G401 (cell line): ENCODE measurements around the gene GMPS. TPM values are rescaled to one million over a fixed set of nuclear protein-coding genes. Genes with fewer than 3 reads are reported as not detected.
"Not testable (repeated sequence)": the region's sequence is repeated elsewhere in the genome, so short reads cannot be mapped to it uniquely, and the experiment has no call there.

Experiments
- DNase-seq: peaks from one replicate; pipeline ENCODE4 v3.0.0-alpha.2; 2015; ENCODE audit warnings: low spot score
- in situ Hi-C: cut with HindIII; loops from 2 replicates; pipeline ENCODE4 v1.10.0; 2016; ENCODE audit warnings: low sequenced_read_pairs, mixed read lengths
- total RNA-seq: library from RNA; depleted of rRNA; stranded (reverse); fragments of >200 nt; shearing (Covaris generic); gene quantifications from 2 replicates; pipeline ENCODE4 v1.2.3, GENCODE V29; 2014

GMPS gene
- total RNA-seq, 1 experiment from 2014 or later = 35.9 TPM

- in situ Hi-C loops = no loop called here
- DNase-seq = no peak
Observed at GRCh38 chr3:155917781-155918180, 47.3 kb downstream of the GMPS start.

GRCh38 chr3:155919728-155920127 lies 49.3 kb downstream of the GMPS start:
- in situ Hi-C loops = no loop called here
- no peak for DNase-seq

- in situ Hi-C loops = no loop called here
- no peak for DNase-seq
Observed at GRCh38 chr3:155921486-155921885, 51.0 kb downstream of the GMPS start.

- in situ Hi-C loops = no loop called here
- DNase-seq = peak; percentile 19
Observed at GRCh38 chr3:155934230-155934629, 63.8 kb downstream of the GMPS start.

- in situ Hi-C loops = no loop called here
Observed at GRCh38 chr3:155938409-155938808, 68.0 kb downstream of the GMPS start.

GRCh38 chr3:155941354-155941753 lies 70.9 kb downstream of the GMPS start:
- no peak for DNase-seq
- in situ Hi-C loops = no loop called here

More at GRCh38 chr3:155938409-155938808, 68.0 kb downstream of the GMPS start:
- DNase-seq = no peak

GRCh38 chr3:155944081-155944480 lies 73.6 kb downstream of the GMPS start:
- no peak for DNase-seq
- in situ Hi-C loops = no loop called here

GRCh38 chr3:155946178-155946577 lies 75.7 kb downstream of the GMPS start:
- in situ Hi-C loops = no loop called here
- DNase-seq = no peak

GRCh38 chr3:155948476-155948875 lies 78.0 kb downstream of the GMPS start:
- no peak for DNase-seq
- in situ Hi-C loops = no loop called here

GRCh38 chr3:155949453-155950217 lies 79.2 kb downstream of the GMPS start:
- DNase-seq = no peak
- in situ Hi-C loops = no loop called here

- in situ Hi-C loops = no loop called here
- no peak for DNase-seq
Observed at GRCh38 chr3:155956508-155957411, 86.3 kb downstream of the GMPS start.

- in situ Hi-C loops = no loop called here
- DNase-seq = no peak
Observed at GRCh38 chr3:155957412-155957880, 87.0 kb downstream of the GMPS start.

- DNase-seq = no peak
- in situ Hi-C loops = no loop called here
Observed at GRCh38 chr3:155958676-155959075, 88.2 kb downstream of the GMPS start.

GRCh38 chr3:155960060-155960459 lies 89.6 kb downstream of the GMPS start:
- no peak for DNase-seq
- in situ Hi-C loops = no loop called here

GRCh38 chr3:155961044-155961443 lies 90.6 kb downstream of the GMPS start:
- in situ Hi-C loops, DNase-seq: not testable (repeated sequence)

- in situ Hi-C loops = no loop called here
Observed at GRCh38 chr3:155963570-155963969, 93.1 kb downstream of the GMPS start.

GRCh38 chr3:155970398-155970797 lies 99.9 kb downstream of the GMPS start:
- no peak for DNase-seq
- in situ Hi-C loops = no loop called here

More at GRCh38 chr3:155963570-155963969, 93.1 kb downstream of the GMPS start:
- no peak for DNase-seq

- in situ Hi-C loops = no loop called here
- DNase-seq = no peak
Observed at GRCh38 chr3:155972885-155973584, 102.6 kb downstream of the GMPS start.

GRCh38 chr3:155978324-155978723 lies 107.9 kb downstream of the GMPS start:
- DNase-seq = no peak
- in situ Hi-C loops = no loop called here
